Fibroblast of the conjunctiva (primary cell): Measurements from ENCODE around the gene BTBD9.

Experiments used
- DNase-seq: peaks from one replicate; pipeline ENCODE4 v3.0.0-alpha.2; 2010; ENCODE audit warnings: low read depth

The BTBD9 gene

DNA sequence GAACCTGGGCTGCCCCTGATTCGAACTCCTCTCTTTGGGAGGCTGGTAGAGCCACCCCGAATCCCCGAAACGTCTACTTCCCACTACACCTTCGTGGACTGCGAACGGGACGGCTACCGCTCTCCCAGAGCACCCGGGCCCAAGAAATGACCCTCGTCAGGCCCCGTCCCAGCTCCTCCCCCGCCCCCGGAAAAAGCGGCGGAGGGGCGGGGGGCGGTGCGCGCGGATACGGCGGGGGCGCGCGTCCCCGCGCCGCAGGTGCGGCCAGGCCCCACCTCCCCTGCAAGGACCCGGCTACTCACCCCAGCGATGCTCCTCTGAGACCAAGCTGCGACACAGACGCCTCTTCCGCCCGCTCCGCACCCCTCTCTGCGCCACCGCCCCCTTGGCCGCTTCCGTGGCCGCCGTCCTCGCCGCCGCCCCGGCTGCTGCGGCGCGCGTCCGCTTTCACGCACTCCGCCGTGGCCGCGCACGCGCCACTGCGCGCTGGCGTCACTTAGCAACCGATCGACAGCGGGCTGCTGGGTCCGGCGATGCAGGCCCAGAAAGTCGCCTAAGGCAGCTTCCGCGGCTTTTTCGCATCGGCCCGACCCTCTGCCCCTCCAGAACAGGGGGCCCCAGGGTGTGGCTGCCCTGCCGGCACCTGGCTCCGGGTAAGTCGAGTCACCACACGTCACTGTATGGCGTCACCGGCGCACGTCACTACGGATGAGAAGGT lies at the start of gene BTBD9:
Gene BTBD9, minus strand, starts transcription at position 432 of the 718 bp plus-strand sequence.
- DNase-seq: peak; percentile 35

DNA sequence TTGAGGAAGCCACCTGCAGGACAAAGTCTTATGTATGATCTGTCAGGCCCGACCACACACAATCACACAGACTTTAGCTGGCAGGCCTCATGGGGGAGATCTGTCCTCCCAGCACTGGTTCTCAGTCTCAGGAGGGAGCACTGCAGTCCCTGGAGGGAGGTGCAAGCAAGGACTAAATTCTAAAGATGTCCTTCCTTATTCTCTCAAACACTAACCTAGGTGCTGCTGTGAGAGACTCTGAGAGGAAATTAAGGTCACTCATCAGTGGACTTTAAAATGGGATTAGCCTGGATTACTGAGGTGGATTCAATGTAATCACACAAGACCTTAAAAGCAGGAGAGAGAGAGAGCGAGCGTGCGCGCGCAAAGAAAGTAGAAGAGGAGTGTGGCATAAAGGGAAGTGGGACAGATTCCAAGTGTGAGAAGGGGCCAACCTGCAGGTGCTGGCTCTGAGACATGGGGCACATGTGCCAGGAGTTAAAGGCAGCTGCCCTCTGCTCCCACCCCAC lies 48.9 kb upstream of the BTBD9 start:
- DNase-seq: no peak

GRCh38 chr6:38687549-38687948 lies 47.8 kb upstream of the BTBD9 start:
- no peak for DNase-seq

DNA sequence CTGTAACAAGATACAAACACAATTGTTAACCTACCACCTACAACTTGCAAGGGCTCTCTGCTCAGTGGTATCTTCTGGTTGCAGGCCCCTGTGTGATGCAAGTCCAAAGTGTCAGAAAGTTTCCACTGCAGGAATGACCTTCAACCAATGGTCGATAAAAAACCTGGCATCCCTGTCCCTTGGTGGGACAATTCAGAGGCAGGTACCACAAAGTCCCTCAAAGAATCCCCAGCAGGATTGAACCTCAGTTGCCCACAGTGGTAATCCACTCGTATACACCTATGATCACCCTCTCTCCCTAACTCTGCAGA lies 47.3 kb upstream of the BTBD9 start:
- DNase-seq: no peak

DNA sequence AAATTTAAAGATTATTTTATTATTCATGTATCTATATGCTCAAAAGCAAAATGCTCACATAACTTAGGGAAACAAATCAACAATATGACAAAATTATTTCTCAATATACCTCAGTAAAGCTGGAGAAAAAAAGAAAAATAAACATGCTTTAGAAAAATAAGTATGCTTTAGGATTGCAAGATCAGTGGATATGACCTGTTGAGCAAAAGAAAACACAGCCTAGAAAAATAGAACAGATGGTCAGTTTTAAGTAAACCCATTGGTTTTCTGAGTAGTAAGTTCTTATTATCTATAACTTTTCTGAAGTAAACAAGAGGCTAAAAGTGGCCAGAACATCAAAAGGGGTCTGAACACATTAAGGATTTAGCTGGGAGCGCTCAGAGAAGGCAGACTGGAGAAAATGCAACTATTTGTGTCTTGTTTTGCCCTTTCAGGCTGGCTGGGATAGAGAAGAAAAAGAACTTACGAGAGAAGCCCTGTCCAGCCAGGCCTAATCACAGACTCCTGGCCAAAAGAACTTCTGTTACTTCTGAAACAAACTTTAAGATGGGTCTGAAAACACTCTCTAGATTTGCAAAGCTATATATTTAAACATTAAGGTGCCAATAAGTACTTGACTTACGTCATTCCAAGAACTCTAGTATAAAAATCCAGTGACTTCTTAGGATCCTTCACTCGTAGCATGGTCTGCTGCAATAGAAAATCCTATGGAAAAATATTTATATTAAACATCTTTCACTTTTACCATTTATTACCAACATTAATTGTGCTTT lies 46.7 kb upstream of the BTBD9 start:
- DNase-seq: no peak

DNA sequence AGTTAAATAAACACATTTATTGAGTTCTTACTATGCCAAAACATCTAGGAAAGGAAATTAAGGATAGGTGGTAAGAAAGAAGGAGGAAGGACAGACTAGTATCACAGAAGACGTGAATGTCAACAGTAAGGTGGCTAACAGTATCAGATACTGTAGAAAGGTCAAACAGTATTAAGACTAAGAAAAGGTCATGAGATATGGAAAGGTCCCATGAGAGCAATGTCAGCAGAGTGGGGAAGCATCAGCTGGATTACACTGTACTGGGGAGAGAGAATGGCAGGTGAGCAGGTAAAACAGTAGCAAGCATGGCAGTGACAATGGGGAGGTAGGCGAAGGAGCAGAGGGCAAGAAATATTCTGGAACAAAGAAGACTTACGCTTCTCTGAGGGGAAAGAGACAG lies 45.2 kb upstream of the BTBD9 start:
- no peak for DNase-seq

DNA sequence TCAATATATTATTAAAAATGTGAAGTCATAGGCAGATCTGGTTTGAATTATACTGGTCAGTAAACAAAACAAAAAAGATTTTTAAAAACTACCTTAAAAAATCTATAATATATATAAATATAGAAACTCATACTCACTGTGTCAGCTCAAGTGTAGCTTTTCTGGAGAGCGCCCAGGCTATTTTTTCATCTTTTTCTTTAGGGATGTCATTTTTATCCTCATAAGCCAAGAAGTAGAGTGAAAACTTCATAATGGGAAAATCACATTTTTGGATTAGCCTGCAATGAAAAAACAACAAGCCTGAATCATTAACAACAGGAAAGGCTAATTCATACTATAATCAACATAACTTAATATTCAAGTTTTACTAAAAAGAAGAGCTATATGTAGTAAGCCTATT lies 44.5 kb upstream of the BTBD9 start:
- no peak for DNase-seq

GRCh38 chr6:38681850-38682249 lies 42.1 kb upstream of the BTBD9 start:
- no peak for DNase-seq

DNA sequence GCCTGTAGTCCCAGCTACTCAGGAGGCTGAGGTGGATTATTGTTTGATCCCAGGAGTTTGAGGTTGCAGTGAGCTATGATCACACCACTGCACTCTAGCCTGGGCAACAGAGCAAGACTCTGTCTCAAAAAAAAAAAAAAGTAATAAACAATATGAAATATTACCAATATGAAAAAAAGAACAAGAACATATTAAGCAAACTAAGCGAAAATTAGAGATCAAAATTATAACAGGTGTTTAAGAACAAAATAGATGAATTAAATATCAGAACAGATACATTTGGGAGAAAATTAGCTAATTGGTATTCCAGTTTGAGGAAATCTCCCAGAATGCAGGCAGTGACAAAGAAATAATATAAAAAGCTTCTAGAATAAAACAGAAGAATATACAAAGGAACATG lies 39.9 kb upstream of the BTBD9 start:
- DNase-seq: no peak

DNA sequence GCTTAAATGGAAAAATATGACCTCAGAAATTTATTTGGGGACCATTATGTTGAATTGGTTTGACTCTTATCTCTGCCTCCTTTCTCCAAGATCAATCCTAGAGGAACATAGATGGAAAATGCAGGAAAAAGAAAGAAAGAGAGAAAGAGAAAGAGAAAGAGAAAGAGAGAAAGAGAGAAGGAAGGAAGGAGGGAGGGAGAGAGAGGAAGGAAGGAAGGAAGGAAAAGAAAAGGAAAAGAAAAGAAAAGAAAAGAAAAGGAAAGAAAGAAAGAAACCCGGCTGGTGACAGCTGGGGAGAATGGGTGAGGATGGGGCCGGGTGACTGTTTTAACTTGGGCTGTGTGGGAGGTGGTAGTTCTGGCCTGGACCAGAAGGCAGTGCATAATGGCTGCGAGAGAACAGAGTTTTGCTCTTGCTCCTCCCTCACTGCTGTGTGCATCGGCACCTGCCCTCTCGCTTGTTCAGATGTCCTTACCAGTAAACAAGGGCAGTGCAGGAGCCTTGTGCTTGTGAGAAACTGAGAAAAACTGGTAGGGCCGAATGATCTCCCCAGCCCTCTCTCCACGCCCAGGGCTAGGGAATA lies 38.5 kb upstream of the BTBD9 start:
- DNase-seq: no peak

- DNase-seq: no peak
These were observed 37.3 kb upstream of the BTBD9 start for GRCh38 chr6:38676974-38677544.

DNA sequence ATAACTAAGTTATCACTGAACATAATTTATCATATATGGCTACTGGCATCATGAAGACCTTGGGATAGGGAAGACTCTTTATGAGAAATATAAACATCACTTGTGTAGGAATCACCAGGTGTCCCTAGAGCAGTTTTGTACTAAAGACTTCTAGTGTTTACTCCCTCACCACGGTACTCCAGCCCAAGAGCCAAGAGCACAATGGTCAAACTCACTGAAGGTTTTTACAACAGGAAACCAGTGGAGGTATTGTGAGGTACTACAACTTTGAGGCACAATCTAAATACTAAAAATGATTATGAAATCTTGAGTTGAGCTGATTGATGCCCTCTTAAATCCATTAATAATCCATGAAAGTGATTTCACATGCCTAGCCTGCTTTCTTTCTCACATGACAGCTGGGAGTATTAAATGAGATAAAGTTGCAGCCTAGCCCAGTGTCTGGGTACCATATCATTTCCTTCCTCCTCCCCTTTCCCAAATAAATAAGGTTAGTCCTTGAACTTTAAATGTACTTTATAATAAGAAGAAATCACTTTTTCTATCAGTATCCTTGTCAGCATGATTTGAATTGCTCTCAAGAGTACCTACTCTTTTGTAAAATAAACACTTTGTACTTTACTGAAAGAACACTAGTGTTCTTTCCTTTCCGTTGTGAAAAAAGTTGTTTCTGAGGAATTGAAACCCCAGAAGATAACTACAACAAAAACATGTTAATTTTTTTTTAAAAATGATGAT lies 36.7 kb upstream of the BTBD9 start:
- no peak for DNase-seq

GRCh38 chr6:38673397-38674165 lies 33.9 kb upstream of the BTBD9 start:
- no peak for DNase-seq

DNA sequence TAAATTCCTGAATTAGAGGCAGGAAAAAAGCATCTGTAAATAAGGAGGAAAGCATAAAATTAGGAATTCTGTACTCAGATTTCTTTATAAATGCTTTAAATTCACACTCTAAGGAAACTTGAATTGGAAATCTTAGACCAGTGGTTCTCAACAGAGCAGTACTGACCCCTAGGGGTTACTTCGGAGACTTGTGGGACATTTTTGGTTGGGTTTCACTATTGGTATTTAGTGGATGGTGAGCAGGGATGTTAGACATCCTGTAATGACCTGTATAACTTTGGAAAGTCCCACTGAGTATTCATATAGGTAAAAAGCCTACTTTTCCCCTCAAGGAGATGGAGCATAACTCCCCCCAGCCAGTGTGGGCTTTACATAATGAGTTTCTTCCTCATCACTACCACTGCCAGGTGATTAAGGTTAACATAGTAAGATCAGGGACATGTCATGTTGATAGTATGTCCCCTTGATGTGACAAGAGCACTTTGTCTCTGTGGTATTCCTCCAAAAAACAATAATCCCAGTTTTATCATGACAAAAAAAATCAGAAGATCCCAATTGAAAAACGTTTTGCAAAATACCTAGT lies 32.2 kb upstream of the BTBD9 start:
- peak; percentile 49 for DNase-seq

- no peak for DNase-seq
These were observed 18.9 kb upstream of the BTBD9 start for GRCh38 chr6:38658418-38659167.

DNA sequence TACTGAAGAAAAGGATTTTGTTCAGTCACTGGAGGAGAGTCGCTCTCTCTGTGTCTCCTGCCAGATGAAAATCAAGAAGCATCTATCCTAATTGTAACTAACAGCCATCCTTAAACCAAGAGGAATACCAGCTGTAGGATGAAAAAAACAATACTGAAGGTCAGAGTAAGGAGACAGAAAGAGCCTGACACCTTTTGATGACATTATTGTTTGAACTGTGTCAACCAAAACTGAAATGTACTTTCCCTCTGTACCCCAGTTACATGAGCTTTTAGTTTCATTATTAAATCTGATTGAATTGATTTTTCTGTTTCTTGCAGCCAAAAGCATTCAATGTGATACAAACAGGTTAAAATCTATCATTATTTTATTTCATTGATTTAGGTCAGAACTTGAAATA lies 17.2 kb upstream of the BTBD9 start:
- DNase-seq: no peak

- DNase-seq: no peak
These were observed 14.5 kb upstream of the BTBD9 start for GRCh38 chr6:38654263-38654662.

- no peak for DNase-seq
These were observed 11.5 kb upstream of the BTBD9 start for GRCh38 chr6:38651121-38651784.

GRCh38 chr6:38650207-38650752 lies 10.6 kb upstream of the BTBD9 start:
- no peak for DNase-seq
